GM13976 (cell line): ENCODE data around the gene ADI1.
"Not testable (repeated sequence)": the region's sequence is repeated elsewhere in the genome, so short reads cannot be mapped to it uniquely, and the experiment has no call there.

Experiments
- DNase-seq: peaks from one replicate; pipeline ENCODE4 v3.0.0; 2012; ENCODE audit warnings: low spot score
- CTCF ChIP-seq: IDR thresholded peaks from 2 replicates; pipeline ENCODE4 v1.5.1; 2012; ENCODE audit warnings: borderline replicate concordance, mild to moderate bottlenecking; ENCODE audit not compliant: insufficient read depth; ENCODE audit errors: extremely low read depth, missing control alignments, control extremely low read depth
- in situ Hi-C: fragments of 300-500 bp; cut with MboI; formaldehyde crosslinking; loops from one replicate; pipeline ENCODE4 v1.12.0; 2022; ENCODE audit warnings: low sequenced_read_pairs, mixed read lengths, inconsistent platforms; ENCODE audit not compliant: unreplicated experiment

The ADI1 gene

GRCh38 chr2:3459185-3460015 is 59.9 kb downstream of the ADI1 start:
- DNase-seq = no peak
- in situ Hi-C loops = no loop called here
- TF ChIP-seq CTCF = no peak

- no peak for TF ChIP-seq CTCF
- in situ Hi-C loops = no loop called here
Observed at GRCh38 chr2:3458396-3459184, 60.7 kb downstream of the ADI1 start.

GRCh38 chr2:3457524-3458395 is 61.6 kb downstream of the ADI1 start:
- DNase-seq = no peak
- no peak for TF ChIP-seq CTCF
- in situ Hi-C loops = no loop called here

More at GRCh38 chr2:3458396-3459184, 60.7 kb downstream of the ADI1 start:
- DNase-seq = no peak

GRCh38 chr2:3456125-3456524 is 63.2 kb downstream of the ADI1 start:
- TF ChIP-seq CTCF = no peak

GRCh38 chr2:3454802-3455201 is 64.5 kb downstream of the ADI1 start:
- in situ Hi-C loops = no loop called here

More at GRCh38 chr2:3456125-3456524, 63.2 kb downstream of the ADI1 start:
- in situ Hi-C loops = no loop called here
- no peak for DNase-seq

GRCh38 chr2:3454005-3454404 is 65.3 kb downstream of the ADI1 start:
- in situ Hi-C loops, DNase-seq: not testable (repeated sequence)

More at GRCh38 chr2:3454802-3455201, 64.5 kb downstream of the ADI1 start:
- no peak for TF ChIP-seq CTCF
- DNase-seq = no peak
